ENCODE results near the gene TSPAN12. TPM values are rescaled to one million over a fixed set of nuclear protein-coding genes. Genes with fewer than 3 reads are reported as not detected.

The TSPAN12 gene
- total RNA-seq, 4 donors from 2014 or later: 2.7 to 11.1 (median 6.1) TPM

- DNase-seq (ENCODE audit: low spot score in 2 of 2): no peak
- TF ChIP-seq POLR2A (IDR thresholded peaks at IDR 0.05): no peak
- TF ChIP-seq CTCF (IDR thresholded peaks at IDR 0.05): no peak
- no peak for TF ChIP-seq EP300 (IDR thresholded peaks at IDR 0.05)
- Histone ChIP-seq H3K36me3 (no peaks in the 10 kb centered on the region), H3K27ac (no peak overlapping the region), H3K27me3 (no peaks in the 10 kb centered on the region), H3K4me1 (no peaks in the 10 kb centered on the region), H3K9me3 (peaks cover 0 to 11% (median 4%) of the 10 kb centered on the region in 4 donors), H3K4me3 (no peak overlapping the region)
- WGBS, 2 donors: 94 to 95% methylated on average over 2 of the region's 2 CpGs
Measured at GRCh38 chr7:120829487-120829886, 28.5 kb downstream of the TSPAN12 start.

GRCh38 chr7:120828528-120828927 is 29.4 kb downstream of the TSPAN12 start:
- no peak for DNase-seq (ENCODE audit: low spot score in 2 of 2)
- 81% methylated on average over 2 of the region's 2 CpGs for WGBS, 2 donors
- Histone ChIP-seq H3K27ac (no peak overlapping the region), H3K9me3 (peaks cover 0 to 11% (median 4%) of the 10 kb centered on the region in 4 donors), H3K36me3 (no peaks in the 10 kb centered on the region), H3K27me3 (no peaks in the 10 kb centered on the region), H3K4me3 (no peak overlapping the region), H3K4me1 (no peaks in the 10 kb centered on the region)
- TF ChIP-seq CTCF (IDR thresholded peaks at IDR 0.05): no peak
- no peak for TF ChIP-seq EP300 (IDR thresholded peaks at IDR 0.05)
- TF ChIP-seq POLR2A (IDR thresholded peaks at IDR 0.05): no peak

GRCh38 chr7:120827371-120828118 is 30.4 kb downstream of the TSPAN12 start:
- no peaks in the 10 kb centered on the region for H3K36me3 ChIP-seq
- WGBS, 2 donors: 82 to 87% methylated on average over 8 of the region's 8 CpGs

GRCh38 chr7:120825576-120825975 is 32.4 kb downstream of the TSPAN12 start:
- Histone ChIP-seq H3K9me3 (peaks cover 0 to 8% (median 4%) of the 10 kb centered on the region in 4 donors), H3K4me3 (no peak overlapping the region), H3K36me3 (no peaks in the 10 kb centered on the region), H3K4me1 (no peaks in the 10 kb centered on the region), H3K27me3 (no peaks in the 10 kb centered on the region), H3K27ac (no peak overlapping the region)
- TF ChIP-seq POLR2A (IDR thresholded peaks at IDR 0.05): no peak
- TF ChIP-seq EP300 (IDR thresholded peaks at IDR 0.05): no peak
- TF ChIP-seq CTCF (IDR thresholded peaks at IDR 0.05): no peak
- no peak for DNase-seq (ENCODE audit: low spot score in 2 of 2)
- 36% methylated on average over 2 of the region's 2 CpGs for WGBS, 2 donors

More at GRCh38 chr7:120827371-120828118, 30.4 kb downstream of the TSPAN12 start:
- no peak overlapping the region for H3K4me3 ChIP-seq
- no peak overlapping the region for H3K27ac ChIP-seq
- DNase-seq (ENCODE audit: low spot score in 2 of 2): no peak
- peaks cover 0 to 11% (median 4%) of the 10 kb centered on the region in 4 donors for H3K9me3 ChIP-seq
- no peaks in the 10 kb centered on the region for H3K4me1 ChIP-seq
- no peaks in the 10 kb centered on the region for H3K27me3 ChIP-seq
- TF ChIP-seq EP300 (IDR thresholded peaks at IDR 0.05): no peak

- no peak for TF ChIP-seq POLR2A (IDR thresholded peaks at IDR 0.05)
- no peak for TF ChIP-seq CTCF (IDR thresholded peaks at IDR 0.05)
- no peak for TF ChIP-seq EP300 (IDR thresholded peaks at IDR 0.05)
- WGBS, 2 donors: 37 to 39% methylated on average over 1 of the region's 1 CpG
- H3K36me3 ChIP-seq: no peaks in the 10 kb centered on the region
Measured at GRCh38 chr7:120825152-120825551, 32.8 kb downstream of the TSPAN12 start.

More at GRCh38 chr7:120825152-120825551, 32.8 kb downstream of the TSPAN12 start:
- Histone ChIP-seq H3K9me3 (peaks cover 0 to 4% (median 2%) of the 10 kb centered on the region in 4 donors), H3K4me3 (no peak overlapping the region), H3K4me1 (no peaks in the 10 kb centered on the region), H3K27me3 (no peaks in the 10 kb centered on the region), H3K27ac (no peak overlapping the region)
- no peak for DNase-seq (ENCODE audit: low spot score in 2 of 2)
